Breast epithelium (tissue), 3 donors: ENCODE data around the gene URB1.
"Not testable (repeated sequence)": the region's sequence is repeated elsewhere in the genome, so short reads cannot be mapped to it uniquely, and the experiment has no call there.

ENCODE experiments used
- POLR2AphosphoS5 ChIP-seq, 3 donors: sonication (generic); formaldehyde crosslinking; IDR thresholded peaks; one replicate each; pipeline ENCODE4 v1.6.1; 2017; ENCODE audit warnings: antibody characterized with exemption in 3 of 3
- TF ChIP-seq, protein P1 (sequence below), 3 donors: fragments of 450-650 bp; IDR thresholded peaks; one replicate each; pipeline ENCODE4 v1.5.1; 2016 to 2017; ENCODE audit warnings: antibody characterized with exemption in 3 of 3, mild to moderate bottlenecking in 3 of 3, moderate library complexity in 3 of 3

DNA sequence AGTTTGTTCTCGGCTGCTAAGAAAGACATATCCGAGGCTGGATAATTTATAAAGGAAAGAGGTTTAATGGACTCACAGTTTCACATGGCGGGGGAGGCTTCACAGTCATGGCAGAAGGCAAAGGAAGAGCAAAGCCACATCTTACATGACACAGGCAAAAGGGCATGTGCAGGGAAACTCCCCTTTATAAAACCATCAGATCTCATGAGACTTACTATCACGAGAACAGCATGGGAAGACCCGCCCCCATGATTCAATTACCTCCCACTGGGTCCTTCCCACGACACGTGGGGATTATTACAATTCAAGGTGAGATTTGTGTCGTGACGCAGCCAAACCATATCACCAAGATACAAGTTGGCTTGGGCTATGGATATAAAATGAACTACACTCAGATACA is 81.8 kb downstream of the URB1 start:
- TF ChIP-seq, protein P1, sequence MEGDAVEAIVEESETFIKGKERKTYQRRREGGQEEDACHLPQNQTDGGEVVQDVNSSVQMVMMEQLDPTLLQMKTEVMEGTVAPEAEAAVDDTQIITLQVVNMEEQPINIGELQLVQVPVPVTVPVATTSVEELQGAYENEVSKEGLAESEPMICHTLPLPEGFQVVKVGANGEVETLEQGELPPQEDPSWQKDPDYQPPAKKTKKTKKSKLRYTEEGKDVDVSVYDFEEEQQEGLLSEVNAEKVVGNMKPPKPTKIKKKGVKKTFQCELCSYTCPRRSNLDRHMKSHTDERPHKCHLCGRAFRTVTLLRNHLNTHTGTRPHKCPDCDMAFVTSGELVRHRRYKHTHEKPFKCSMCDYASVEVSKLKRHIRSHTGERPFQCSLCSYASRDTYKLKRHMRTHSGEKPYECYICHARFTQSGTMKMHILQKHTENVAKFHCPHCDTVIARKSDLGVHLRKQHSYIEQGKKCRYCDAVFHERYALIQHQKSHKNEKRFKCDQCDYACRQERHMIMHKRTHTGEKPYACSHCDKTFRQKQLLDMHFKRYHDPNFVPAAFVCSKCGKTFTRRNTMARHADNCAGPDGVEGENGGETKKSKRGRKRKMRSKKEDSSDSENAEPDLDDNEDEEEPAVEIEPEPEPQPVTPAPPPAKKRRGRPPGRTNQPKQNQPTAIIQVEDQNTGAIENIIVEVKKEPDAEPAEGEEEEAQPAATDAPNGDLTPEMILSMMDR (IDR thresholded peaks at IDR 0.05) = not testable (repeated sequence)
- not testable (repeated sequence) for TF ChIP-seq POLR2AphosphoS5 (IDR thresholded peaks at IDR 0.05)
